NCI-H2029 treated with DMSO at 0.1 percent for 48 hours (cell line): ENCODE data around the gene CLIP4.

Experiments
- DNase-seq: peaks from one replicate; lab custom pipeline; 2025; lab: John Stamatoyannopoulos, UW

The CLIP4 gene

DNA sequence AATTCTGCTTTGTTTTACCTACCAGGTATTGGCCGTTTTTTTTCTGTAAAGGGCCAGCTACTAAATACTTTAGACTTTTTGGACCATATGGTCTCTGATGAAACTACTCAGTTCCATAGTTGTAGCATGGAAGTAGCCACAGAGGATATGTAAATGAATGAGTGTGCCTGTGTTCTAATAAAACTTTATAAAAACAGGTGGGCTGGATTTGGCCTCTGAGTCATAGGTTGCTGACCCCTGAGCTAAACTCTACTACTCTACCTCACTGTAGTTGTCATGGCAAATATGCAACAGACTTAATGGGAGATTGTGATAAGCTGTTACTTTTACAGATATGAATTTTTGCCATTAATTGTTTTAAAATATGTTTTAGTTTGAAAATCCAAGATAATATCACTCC lies 19.7 kb downstream of the CLIP4 start:
- no peak for DNase-seq

GRCh38 chr2:29139152-29139551 lies 23.9 kb downstream of the CLIP4 start:
- no peak for DNase-seq

DNA sequence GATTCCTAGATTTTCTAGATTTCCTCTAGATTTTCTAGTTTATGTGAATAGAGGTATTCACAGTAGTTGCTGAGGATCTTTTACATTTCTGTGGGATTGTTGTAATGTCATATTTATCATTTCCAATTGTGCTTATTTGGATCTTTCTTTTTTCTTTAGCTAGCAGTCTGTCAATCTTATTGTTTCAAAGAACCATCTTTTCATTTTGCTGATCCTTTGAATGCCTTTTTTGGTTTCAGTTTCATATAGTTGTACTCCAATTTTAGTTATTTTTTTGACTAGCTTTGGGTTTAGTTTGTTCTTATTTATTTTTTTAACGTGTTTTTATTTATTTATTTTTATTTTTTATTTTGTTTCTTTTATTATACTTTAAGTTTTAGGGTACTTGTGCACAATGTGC lies 24.5 kb downstream of the CLIP4 start:
- DNase-seq, result no peak

DNA sequence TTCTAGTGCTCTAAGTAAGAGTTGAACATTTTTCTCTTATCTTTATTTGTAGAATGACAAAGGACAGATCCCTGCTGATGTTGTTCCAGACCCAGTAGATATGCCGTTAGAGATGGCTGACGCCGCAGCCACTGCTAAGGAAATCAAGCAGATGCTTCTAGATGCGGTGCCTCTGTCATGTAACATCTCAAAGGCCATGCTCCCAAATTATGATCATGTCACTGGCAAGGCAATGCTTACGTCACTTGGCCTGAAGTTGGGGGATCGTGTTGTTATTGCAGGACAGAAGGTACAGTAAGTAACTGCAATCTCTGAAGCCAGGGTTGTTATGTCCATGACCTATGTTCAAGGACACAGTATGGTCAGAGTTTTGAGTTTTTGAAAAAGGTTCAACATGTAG lies 28.4 kb downstream of the CLIP4 start:
- DNase-seq, result no peak

- DNase-seq, result no peak
These were observed 31.0 kb downstream of the CLIP4 start for GRCh38 chr2:29146197-29146596.

- DNase-seq, result no peak
These were observed 32.7 kb downstream of the CLIP4 start for GRCh38 chr2:29147963-29148362.

GRCh38 chr2:29154610-29155009 lies 39.4 kb downstream of the CLIP4 start:
- no peak for DNase-seq

- no peak for DNase-seq
These were observed 40.4 kb downstream of the CLIP4 start for GRCh38 chr2:29155578-29155977.

- no peak for DNase-seq
These were observed 41.9 kb downstream of the CLIP4 start for GRCh38 chr2:29157131-29157530.

DNA sequence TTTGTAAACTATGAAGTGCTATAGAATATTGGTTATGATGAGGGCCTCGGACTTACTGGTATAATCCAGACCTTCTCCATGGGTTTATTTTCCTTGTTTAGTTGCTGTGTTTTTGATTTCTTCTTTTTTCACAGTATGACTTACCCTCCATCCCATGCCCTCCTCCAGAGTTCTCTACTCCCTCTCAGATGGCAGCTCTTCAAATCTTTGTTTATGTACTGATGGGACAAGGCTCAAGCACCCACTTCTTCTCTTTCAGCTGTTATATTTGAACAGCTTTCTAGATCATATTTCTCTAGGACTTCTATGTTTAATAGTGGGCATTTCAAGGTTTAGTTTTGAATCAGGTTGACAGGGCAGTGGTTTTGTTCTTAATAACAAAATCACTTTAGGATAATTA lies 43.9 kb downstream of the CLIP4 start:
- DNase-seq, result peak; percentile 78

DNA sequence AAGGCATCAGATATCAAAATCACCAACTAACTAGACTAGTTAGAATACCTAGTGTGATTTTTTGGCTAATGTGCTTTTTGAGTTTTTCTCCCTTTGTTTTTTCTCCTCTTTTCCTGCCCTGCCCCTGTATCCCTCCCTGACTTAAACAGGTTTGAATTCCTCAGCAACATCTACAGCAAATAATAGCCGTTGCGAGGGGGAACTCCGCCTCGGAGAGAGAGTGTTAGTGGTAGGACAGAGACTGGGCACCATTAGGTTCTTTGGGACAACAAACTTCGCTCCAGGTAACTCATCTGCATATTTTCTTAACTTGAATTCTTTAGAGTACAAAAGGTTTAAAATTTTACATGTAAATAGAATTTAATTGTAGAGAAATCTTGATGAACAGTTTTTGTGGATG lies 45.0 kb downstream of the CLIP4 start:
- no peak for DNase-seq

DNA sequence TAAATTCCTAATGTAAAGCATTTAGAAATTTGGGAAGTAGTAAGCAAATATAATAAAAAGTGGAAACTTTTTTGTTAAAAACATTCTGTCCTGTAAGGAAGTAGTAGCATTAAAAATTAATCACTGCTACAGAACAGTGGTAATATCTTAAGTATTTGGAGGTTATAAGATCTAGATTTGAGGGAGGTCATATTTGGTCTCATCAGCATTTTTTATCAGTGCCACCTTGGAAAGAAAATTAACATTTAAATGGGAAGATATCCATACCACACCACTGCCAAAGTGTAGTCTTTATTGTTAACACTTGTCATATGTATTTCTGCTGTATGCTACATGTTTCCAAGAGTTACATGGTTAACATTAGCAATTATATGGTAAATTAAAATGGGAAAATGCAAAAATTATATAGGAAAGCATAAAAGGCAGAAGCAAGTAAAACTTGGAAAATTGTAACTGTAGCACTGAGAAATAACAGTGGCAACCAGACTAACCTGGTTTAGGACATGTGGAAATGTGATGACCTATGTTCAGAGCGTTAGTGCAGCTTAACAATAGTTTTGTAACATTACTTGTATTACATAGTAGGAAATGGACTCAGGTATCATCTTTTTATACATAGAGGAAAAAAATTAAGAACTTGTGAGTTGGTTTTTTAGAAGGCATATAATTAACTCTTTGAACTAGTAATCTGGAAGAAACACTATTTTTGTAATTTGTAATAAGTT lies 47.2 kb downstream of the CLIP4 start:
- no peak for DNase-seq

GRCh38 chr2:29164091-29164846 lies 49.1 kb downstream of the CLIP4 start:
- DNase-seq, result no peak

- DNase-seq, result no peak
These were observed 50.4 kb downstream of the CLIP4 start for GRCh38 chr2:29165362-29166241.

DNA sequence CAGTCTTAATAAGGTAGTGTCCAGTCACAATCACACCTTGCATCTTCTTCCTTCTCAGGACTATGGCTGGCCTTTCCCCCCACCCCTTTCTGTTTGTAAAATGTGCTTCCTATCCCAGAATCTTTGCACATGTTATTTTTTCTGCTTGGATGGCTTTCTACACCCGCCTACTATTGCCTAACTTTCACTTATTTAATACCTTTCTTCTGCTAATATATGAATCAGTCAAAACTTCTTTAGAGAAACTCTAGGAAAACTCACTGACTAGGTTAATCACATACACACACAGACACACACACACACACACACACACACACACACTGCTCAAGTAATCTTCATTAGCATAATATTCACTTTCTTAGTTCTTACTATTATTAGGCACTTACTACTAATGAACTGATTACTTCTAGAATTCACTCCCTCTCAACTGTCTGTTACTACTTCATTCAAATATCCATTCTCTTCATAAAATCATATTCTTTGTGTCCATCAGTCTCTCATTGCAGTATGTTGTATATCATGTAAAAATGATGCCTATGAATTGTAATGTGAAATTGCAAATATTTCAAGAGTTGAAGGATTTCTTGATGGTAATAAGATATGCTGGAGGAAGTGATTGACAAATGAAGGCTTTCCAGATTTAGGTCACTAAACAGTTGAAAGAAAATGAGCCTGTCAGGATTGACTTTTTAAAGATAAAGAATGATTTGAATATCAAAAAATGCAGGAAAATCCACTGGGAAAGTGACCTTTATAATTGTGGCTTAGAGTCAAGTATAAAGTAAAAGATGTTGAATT lies 51.2 kb downstream of the CLIP4 start:
- DNase-seq, result no peak

- no peak for DNase-seq
These were observed 59.7 kb downstream of the CLIP4 start for GRCh38 chr2:29174937-29175336.

DNA sequence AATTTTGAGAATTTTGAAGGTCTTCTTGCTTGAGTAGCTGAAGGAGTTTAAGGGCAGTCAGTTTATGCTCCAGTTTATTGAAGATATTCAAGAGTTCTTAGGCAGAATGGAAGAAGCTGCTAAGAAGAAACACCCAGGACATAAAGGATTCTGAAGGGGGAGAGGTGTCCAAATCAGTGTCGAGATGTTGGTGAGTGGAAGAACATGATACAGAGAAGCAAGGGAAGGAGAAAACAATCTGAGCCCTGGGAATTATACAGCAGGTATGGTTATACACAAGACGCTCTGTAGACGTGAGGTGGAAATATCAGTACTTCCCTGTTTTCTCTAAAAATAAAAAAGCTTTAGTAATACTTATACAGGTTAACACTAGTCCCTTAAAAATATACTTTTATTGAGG lies 60.1 kb downstream of the CLIP4 start:
- DNase-seq, result no peak

DNA sequence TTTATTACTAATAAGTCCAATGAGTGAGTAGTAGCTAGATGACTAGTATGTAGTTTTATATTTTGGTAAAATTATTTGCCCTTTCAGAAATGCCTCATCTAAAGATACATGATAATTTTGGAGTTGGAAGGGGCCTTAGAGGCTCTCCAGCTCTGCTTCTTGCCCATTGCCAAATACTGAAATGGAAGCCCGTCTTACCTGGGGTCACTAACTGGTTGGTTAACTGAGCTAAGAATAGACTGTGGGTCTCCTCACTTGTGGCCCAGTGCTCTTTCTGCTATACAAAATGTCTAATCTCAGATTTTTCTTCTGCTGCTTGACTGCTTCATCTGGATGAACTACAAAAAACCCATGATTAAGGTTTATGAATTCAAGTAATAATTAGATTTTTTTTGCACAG lies 67.1 kb downstream of the CLIP4 start:
- DNase-seq, result no peak

DNA sequence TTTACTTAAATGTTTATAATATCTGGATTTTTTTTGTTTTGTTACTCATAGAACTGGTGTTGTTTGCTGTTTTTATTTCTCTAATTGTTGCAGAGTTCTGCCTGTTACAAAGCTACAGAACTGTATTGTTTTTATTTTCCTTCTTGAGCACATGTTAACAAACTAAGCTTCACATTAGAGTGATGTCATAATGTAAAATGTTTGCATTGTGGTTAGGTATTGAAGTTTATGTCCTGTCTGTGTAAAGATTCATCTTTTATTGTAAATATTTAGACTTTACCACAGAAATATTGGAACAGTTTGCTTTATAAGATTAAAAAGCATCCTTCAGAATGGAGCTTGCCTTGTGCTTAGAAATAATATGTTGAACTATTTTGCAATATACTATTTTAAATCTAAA lies 67.7 kb downstream of the CLIP4 start:
- no peak for DNase-seq

DNA sequence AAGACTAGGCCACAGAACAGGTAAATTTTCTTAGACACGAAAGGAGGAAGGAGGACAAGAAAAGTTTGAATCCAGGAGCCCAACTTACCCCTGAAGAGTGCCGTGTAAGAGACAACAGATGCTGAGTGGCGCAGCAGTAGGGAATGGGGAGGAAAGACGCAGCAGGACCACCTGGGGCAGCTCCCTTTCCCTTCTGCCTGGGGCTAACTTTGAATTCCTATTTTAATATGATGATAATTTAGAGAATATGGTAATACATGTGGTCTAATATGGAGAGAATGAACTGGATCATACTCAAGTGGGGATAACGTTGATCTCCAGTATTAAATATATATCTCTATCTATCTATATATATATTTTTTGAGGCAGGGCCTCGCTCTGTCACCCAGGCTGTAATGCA lies 69.3 kb downstream of the CLIP4 start:
- DNase-seq, result no peak

DNA sequence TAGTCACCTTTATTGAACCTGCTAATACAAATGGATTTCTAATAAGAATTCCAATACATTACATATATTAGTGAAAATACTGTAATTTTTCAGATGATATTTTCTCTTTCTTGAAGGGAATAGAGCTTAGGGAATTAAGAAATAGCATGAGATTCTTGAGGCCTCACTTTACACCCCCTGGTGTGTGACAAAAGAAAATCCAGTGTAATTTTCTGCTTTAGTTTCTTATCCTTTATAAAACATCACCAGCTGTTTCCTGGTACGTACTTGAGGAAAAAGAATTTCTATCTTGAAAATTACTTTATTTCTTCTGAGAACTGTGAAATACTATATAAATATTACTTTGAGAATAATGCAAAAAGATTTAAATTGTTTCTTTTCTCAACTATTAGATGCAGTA lies 71.6 kb downstream of the CLIP4 start:
- no peak for DNase-seq

GRCh38 chr2:29187926-29188325 lies 72.7 kb downstream of the CLIP4 start:
- DNase-seq, result no peak
